SU-DHL-6 (cell line): ENCODE measurements around the gene WDR47.

Experiments used
- EZH2phosphoT487 ChIP-seq: fragments of 200-600 bp; sonication (generic), shearing (Covaris generic); conservative IDR thresholded peaks from 2 replicates; pipeline ENCODE4 v1.6.1; 2018; ENCODE audit warnings: mild to moderate bottlenecking, antibody characterized with exemption, low read length, moderate library complexity, mixed read lengths
- TF ChIP-seq, protein P1 (sequence below): fragments of 200-600 bp; sonication (generic); IDR thresholded peaks from one replicate; pipeline ENCODE4 v1.5.1; 2017; ENCODE audit warnings: antibody characterized with exemption, mild to moderate bottlenecking, low read length, moderate library complexity; ENCODE audit not compliant: insufficient read depth, poor library complexity, severe bottlenecking

DNA sequence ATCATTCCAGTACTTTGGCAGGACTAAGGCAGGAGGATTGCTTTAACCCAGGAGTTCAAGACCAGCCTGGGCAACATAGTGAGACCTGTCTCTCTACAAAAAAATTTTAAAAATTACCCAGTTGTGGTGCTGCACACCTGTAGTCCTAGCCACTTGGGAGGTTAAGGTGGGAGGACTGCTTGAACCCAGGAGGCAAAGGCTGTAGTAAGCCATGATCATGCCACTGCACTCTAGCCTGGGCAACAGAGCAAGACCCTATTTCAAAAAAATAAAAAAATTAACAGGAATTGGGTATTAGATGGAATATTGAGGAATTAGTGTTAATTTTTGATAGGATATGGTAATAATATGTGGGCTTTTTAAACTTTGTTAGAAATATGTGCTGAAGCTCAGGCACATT lies 17.1 kb upstream of the WDR47 start:
- TF ChIP-seq, protein P1, sequence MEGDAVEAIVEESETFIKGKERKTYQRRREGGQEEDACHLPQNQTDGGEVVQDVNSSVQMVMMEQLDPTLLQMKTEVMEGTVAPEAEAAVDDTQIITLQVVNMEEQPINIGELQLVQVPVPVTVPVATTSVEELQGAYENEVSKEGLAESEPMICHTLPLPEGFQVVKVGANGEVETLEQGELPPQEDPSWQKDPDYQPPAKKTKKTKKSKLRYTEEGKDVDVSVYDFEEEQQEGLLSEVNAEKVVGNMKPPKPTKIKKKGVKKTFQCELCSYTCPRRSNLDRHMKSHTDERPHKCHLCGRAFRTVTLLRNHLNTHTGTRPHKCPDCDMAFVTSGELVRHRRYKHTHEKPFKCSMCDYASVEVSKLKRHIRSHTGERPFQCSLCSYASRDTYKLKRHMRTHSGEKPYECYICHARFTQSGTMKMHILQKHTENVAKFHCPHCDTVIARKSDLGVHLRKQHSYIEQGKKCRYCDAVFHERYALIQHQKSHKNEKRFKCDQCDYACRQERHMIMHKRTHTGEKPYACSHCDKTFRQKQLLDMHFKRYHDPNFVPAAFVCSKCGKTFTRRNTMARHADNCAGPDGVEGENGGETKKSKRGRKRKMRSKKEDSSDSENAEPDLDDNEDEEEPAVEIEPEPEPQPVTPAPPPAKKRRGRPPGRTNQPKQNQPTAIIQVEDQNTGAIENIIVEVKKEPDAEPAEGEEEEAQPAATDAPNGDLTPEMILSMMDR = no peak
- no peak for TF ChIP-seq EZH2phosphoT487
